ENCODE results near the gene EPB41L3. TPM values are rescaled to one million over a fixed set of nuclear protein-coding genes. Genes with fewer than 3 reads are reported as not detected.

The EPB41L3 gene
- 36.1 and 42.1 TPM in 2 replicates for total RNA-seq

GRCh38 chr18:5543773-5544389 lies at the start of gene EPB41L3:
TSS of gene EPB41L3 (minus strand) at chr18:5543997. CDS start at chr18:5489183, 54,814 bp downstream.

Other genes with a start within 250 kb of the EPB41L3 start
- 9.9 and 27.7 TPM in 2 replicates for gene ZBTB14, start 248.3 kb downstream of the EPB41L3 start, total RNA-seq

Data from cardiac atrium fibroblast (primary cell).